ENCODE measurements around the gene MEOX1.

The MEOX1 gene

GRCh38 chr17:43683928-43684653 lies 22.4 kb upstream of the MEOX1 start:
- no peak overlapping the region for H3K23ac ChIP-seq (ENCODE audit: low read depth, low read length, poor library complexity)
- no peak overlapping the region for H2AFZ ChIP-seq (ENCODE audit: low read length)
- H3K14ac ChIP-seq (ENCODE audit: low read length), result no peak overlapping the region
- H3K4me3 ChIP-seq (ENCODE audit: low read length in 2 of 2), result no peak overlapping the region
- no peak overlapping the region for H2BK12ac ChIP-seq (ENCODE audit: low read length)
- H3K9ac ChIP-seq (ENCODE audit: low read depth, low read length, poor library complexity), result no peak overlapping the region
- no peak for DNase-seq (ENCODE audit: low spot score)
- no peak overlapping the region for H3K18ac ChIP-seq (ENCODE audit: low read length)
- H3K4me2 ChIP-seq (ENCODE audit: insufficient read depth, low read length, poor library complexity, severe bottlenecking), result no peak overlapping the region
- no peak overlapping the region for H3K4ac ChIP-seq (ENCODE audit: low read length)
- no peak overlapping the region for H4K91ac ChIP-seq (ENCODE audit: low read depth, low read length, poor library complexity)
- no peak overlapping the region for H2BK120ac ChIP-seq (ENCODE audit: low read depth, low read length)
- no peak overlapping the region for H2BK5ac ChIP-seq (ENCODE audit: low read length)
- H4K8ac ChIP-seq (ENCODE audit: low read depth, low read length), result no peak overlapping the region
- no peaks in the 10 kb centered on the region for H3K36me3 ChIP-seq (replicated peaks in 1 of 2; ENCODE audit: control insufficient read depth in 2 of 2, insufficient read depth in 2 of 2, low read length in 2 of 2)
- H3K27me3 ChIP-seq (ENCODE audit: control insufficient read depth in 3 of 3, insufficient read depth in 3 of 3, low read depth in 1 of 3, low read length in 3 of 3), result peaks cover 0 to 33% (median 2%) of the 10 kb centered on the region in 3 experiments
- no peaks in the 10 kb centered on the region for H3K9me3 ChIP-seq (replicated peaks in 1 of 2; ENCODE audit: control insufficient read depth in 2 of 2, insufficient read depth in 1 of 2, low read depth in 1 of 2, low read length in 2 of 2)
- H3K79me1 ChIP-seq (ENCODE audit: low read depth, low read length), result no peaks in the 10 kb centered on the region
- H2BK15ac ChIP-seq (ENCODE audit: low read length), result no peak overlapping the region
- H3K4me1 ChIP-seq (ENCODE audit: control insufficient read depth in 2 of 2, insufficient read depth in 1 of 2, low read depth in 1 of 2, low read length in 2 of 2), result no peaks in the 10 kb centered on the region
- H2AK5ac ChIP-seq (ENCODE audit: low read depth, low read length), result no peak overlapping the region
- no peak overlapping the region for H3K27ac ChIP-seq (replicated peaks; ENCODE audit: low read length)
- WGBS, 2 donors (ENCODE audit: extremely low coverage in 2 of 2, insufficient read length in 2 of 2, insufficient replicate concordance in 1 of 2), result no CpG with 5 or more reads among the region's 12 CpGs

- DNase-seq (ENCODE audit: low spot score), result no peak
- no CpG with 5 or more reads among the region's 10 CpGs for WGBS, 2 donors (ENCODE audit: extremely low coverage in 2 of 2, insufficient read length in 2 of 2, insufficient replicate concordance in 1 of 2)
- H3K18ac ChIP-seq (ENCODE audit: low read length), result no peak overlapping the region
Observed at GRCh38 chr17:43680461-43680860, 18.7 kb upstream of the MEOX1 start.

GRCh38 chr17:43679911-43680310 lies 18.2 kb upstream of the MEOX1 start:
- Histone ChIP-seq H3K18ac (ENCODE audit: low read length) (no peak overlapping the region), H3K23ac (ENCODE audit: low read depth, low read length, poor library complexity) (no peak overlapping the region), H3K9me3 (replicated peaks in 1 of 2; ENCODE audit: control insufficient read depth in 2 of 2, insufficient read depth in 1 of 2, low read depth in 1 of 2, low read length in 2 of 2) (no peaks in the 10 kb centered on the region), H3K27me3 (ENCODE audit: control insufficient read depth in 3 of 3, insufficient read depth in 3 of 3, low read depth in 1 of 3, low read length in 3 of 3) (peaks cover 0 to 22% (median under 1%) of the 10 kb centered on the region in 3 experiments), H2BK5ac (ENCODE audit: low read length) (no peak overlapping the region), H3K4ac (ENCODE audit: low read length) (no peak overlapping the region), H3K4me1 (ENCODE audit: control insufficient read depth in 2 of 2, insufficient read depth in 1 of 2, low read depth in 1 of 2, low read length in 2 of 2) (peaks cover 6 to 13% of the 10 kb centered on the region in 2 donors), H3K14ac (ENCODE audit: low read length) (no peak overlapping the region), H2AK5ac (ENCODE audit: low read depth, low read length) (no peak overlapping the region), H3K4me3 (ENCODE audit: low read length in 2 of 2) (no peak overlapping the region), H2BK15ac (ENCODE audit: low read length) (no peak overlapping the region), H2BK12ac (ENCODE audit: low read length) (no peak overlapping the region), H3K79me1 (ENCODE audit: low read depth, low read length) (no peaks in the 10 kb centered on the region), H4K91ac (ENCODE audit: low read depth, low read length, poor library complexity) (no peak overlapping the region), H2BK120ac (ENCODE audit: low read depth, low read length) (no peak overlapping the region), H2AFZ (ENCODE audit: low read length) (no peak overlapping the region), H3K27ac (replicated peaks; ENCODE audit: low read length) (no peak overlapping the region), H3K36me3 (replicated peaks in 1 of 2; ENCODE audit: control insufficient read depth in 2 of 2, insufficient read depth in 2 of 2, low read length in 2 of 2) (no peaks in the 10 kb centered on the region), H4K8ac (ENCODE audit: low read depth, low read length) (no peak overlapping the region), H3K4me2 (ENCODE audit: insufficient read depth, low read length, poor library complexity, severe bottlenecking) (no peak overlapping the region), H3K9ac (ENCODE audit: low read depth, low read length, poor library complexity) (no peak overlapping the region)
- WGBS, 2 donors (ENCODE audit: extremely low coverage in 2 of 2, insufficient read length in 2 of 2, insufficient replicate concordance in 1 of 2), result no CpG with 5 or more reads among the region's 8 CpGs
- DNase-seq (ENCODE audit: low spot score), result no peak

More at GRCh38 chr17:43680461-43680860, 18.7 kb upstream of the MEOX1 start:
- no peak overlapping the region for H3K27ac ChIP-seq (replicated peaks; ENCODE audit: low read length)
- no peak overlapping the region for H3K4ac ChIP-seq (ENCODE audit: low read length)
- H3K9ac ChIP-seq (ENCODE audit: low read depth, low read length, poor library complexity), result no peak overlapping the region
- H3K36me3 ChIP-seq (replicated peaks in 1 of 2; ENCODE audit: control insufficient read depth in 2 of 2, insufficient read depth in 2 of 2, low read length in 2 of 2), result no peaks in the 10 kb centered on the region
- H3K14ac ChIP-seq (ENCODE audit: low read length), result peak overlapping the region; percentile 14
- no peaks in the 10 kb centered on the region for H3K9me3 ChIP-seq (replicated peaks in 1 of 2; ENCODE audit: control insufficient read depth in 2 of 2, insufficient read depth in 1 of 2, low read depth in 1 of 2, low read length in 2 of 2)
- no peaks in the 10 kb centered on the region for H3K79me1 ChIP-seq (ENCODE audit: low read depth, low read length)
- H4K8ac ChIP-seq (ENCODE audit: low read depth, low read length), result no peak overlapping the region
- no peak overlapping the region for H3K4me2 ChIP-seq (ENCODE audit: insufficient read depth, low read length, poor library complexity, severe bottlenecking)
- H3K4me1 ChIP-seq (ENCODE audit: control insufficient read depth in 2 of 2, insufficient read depth in 1 of 2, low read depth in 1 of 2, low read length in 2 of 2), result peaks cover 6 to 13% of the 10 kb centered on the region in 2 donors
- no peak overlapping the region for H2AK5ac ChIP-seq (ENCODE audit: low read depth, low read length)
- no peak overlapping the region for H3K4me3 ChIP-seq (ENCODE audit: low read length in 2 of 2)
- H3K23ac ChIP-seq (ENCODE audit: low read depth, low read length, poor library complexity), result no peak overlapping the region
- peaks cover 0 to 22% (median 2%) of the 10 kb centered on the region in 3 experiments for H3K27me3 ChIP-seq (ENCODE audit: control insufficient read depth in 3 of 3, insufficient read depth in 3 of 3, low read depth in 1 of 3, low read length in 3 of 3)
- H4K91ac ChIP-seq (ENCODE audit: low read depth, low read length, poor library complexity), result no peak overlapping the region
- no peak overlapping the region for H2BK5ac ChIP-seq (ENCODE audit: low read length)
- no peak overlapping the region for H2BK120ac ChIP-seq (ENCODE audit: low read depth, low read length)
- no peak overlapping the region for H2BK12ac ChIP-seq (ENCODE audit: low read length)
- H2AFZ ChIP-seq (ENCODE audit: low read length), result no peak overlapping the region
- H2BK15ac ChIP-seq (ENCODE audit: low read length), result no peak overlapping the region

GRCh38 chr17:43679401-43679800 lies 17.7 kb upstream of the MEOX1 start:
- Histone ChIP-seq H3K4me1 (ENCODE audit: control insufficient read depth in 2 of 2, insufficient read depth in 1 of 2, low read depth in 1 of 2, low read length in 2 of 2) (peaks cover 6 to 13% of the 10 kb centered on the region in 2 donors), H3K36me3 (replicated peaks in 1 of 2; ENCODE audit: control insufficient read depth in 2 of 2, insufficient read depth in 2 of 2, low read length in 2 of 2) (no peaks in the 10 kb centered on the region), H2BK12ac (ENCODE audit: low read length) (no peak overlapping the region), H3K4ac (ENCODE audit: low read length) (no peak overlapping the region), H3K14ac (ENCODE audit: low read length) (no peak overlapping the region), H3K79me1 (ENCODE audit: low read depth, low read length) (no peaks in the 10 kb centered on the region), H2BK5ac (ENCODE audit: low read length) (no peak overlapping the region), H3K4me3 (ENCODE audit: low read length in 2 of 2) (no peak overlapping the region), H3K9ac (ENCODE audit: low read depth, low read length, poor library complexity) (no peak overlapping the region), H2AK5ac (ENCODE audit: low read depth, low read length) (no peak overlapping the region), H3K4me2 (ENCODE audit: insufficient read depth, low read length, poor library complexity, severe bottlenecking) (no peak overlapping the region), H4K8ac (ENCODE audit: low read depth, low read length) (no peak overlapping the region), H3K23ac (ENCODE audit: low read depth, low read length, poor library complexity) (no peak overlapping the region), H4K91ac (ENCODE audit: low read depth, low read length, poor library complexity) (no peak overlapping the region), H2BK15ac (ENCODE audit: low read length) (no peak overlapping the region), H2AFZ (ENCODE audit: low read length) (no peak overlapping the region), H3K27me3 (ENCODE audit: control insufficient read depth in 3 of 3, insufficient read depth in 3 of 3, low read depth in 1 of 3, low read length in 3 of 3) (peaks cover 0 to 22% (median 0%) of the 10 kb centered on the region in 3 experiments), H2BK120ac (ENCODE audit: low read depth, low read length) (no peak overlapping the region), H3K18ac (ENCODE audit: low read length) (no peak overlapping the region), H3K9me3 (replicated peaks in 1 of 2; ENCODE audit: control insufficient read depth in 2 of 2, insufficient read depth in 1 of 2, low read depth in 1 of 2, low read length in 2 of 2) (no peaks in the 10 kb centered on the region), H3K27ac (replicated peaks; ENCODE audit: low read length) (no peak overlapping the region)
- no CpG with 5 or more reads among the region's 4 CpGs for WGBS, 2 donors (ENCODE audit: extremely low coverage in 2 of 2, insufficient read length in 2 of 2, insufficient replicate concordance in 1 of 2)
- no peak for DNase-seq (ENCODE audit: low spot score)

Data from neuronal stem cell (in vitro differentiated cells).